SK-N-MC (cell line): ENCODE data around the gene DOCK4.

ENCODE experiments used
- EZH2 ChIP-seq: fragments of 200-600 bp; sonication (generic); IDR thresholded peaks from one replicate; pipeline ENCODE4 v1.6.1; 2017; ENCODE audit warnings: antibody characterized with exemption
- FOXP2 ChIP-seq: optimal IDR thresholded peaks from 2 replicates; pipeline ENCODE3; 2011; ENCODE audit warnings: mild to moderate bottlenecking, moderate library complexity; ENCODE audit not compliant: insufficient read depth; ENCODE audit errors: extremely low read length, control extremely low read depth
- POLR2AphosphoS5 ChIP-seq: IDR thresholded peaks from 2 replicates; pipeline ENCODE4 v1.6.1; 2012; ENCODE audit warnings: mild to moderate bottlenecking, low read depth, low read length, borderline replicate concordance

- no peak for TF ChIP-seq EZH2
- no peak for TF ChIP-seq POLR2AphosphoS5
- no peak for TF ChIP-seq FOXP2
Measured at GRCh38 chr7:112009081-112009480, 197.1 kb downstream of the DOCK4 start.
